K562 (cell line): ENCODE data around the gene CACNA1C. TPM values are rescaled to one million over a fixed set of nuclear protein-coding genes. Genes with fewer than 3 reads are reported as not detected.

Source experiments
- ATAC-seq: fragments of 200-7000 bp; cut with Tn5 transposase; 3 replicates; pipeline ENCODE4 v1.9.1; 2020; ENCODE audit warnings: moderate library complexity
- BruUV-seq: library from RNA; stranded (reverse); fragments of 400-500 nt; replicated peaks from 2 replicates; lab custom pipeline; 2021; lab: Mats Ljungman, UMichigan
- CTCF ChIA-PET: fragments of 300-600 bp; formaldehyde crosslinking; extraction: SDS; loops from one replicate; lab custom pipeline; 2021; ENCODE audit warnings: low intra/inter-chr PET ratio; lab: Yijun Ruan, JAX
- POLR2A ChIA-PET: fragments of 300-600, 350-650 bp; sonication (Branson Sonifier 250); formaldehyde crosslinking; extraction: SDS; loops from one replicate; lab custom pipeline; 2021; ENCODE audit warnings: antibody characterized with exemption, inconsistent platforms; lab: Yijun Ruan, JAX
- DNase-seq, 4 experiments: peaks; one replicate each; pipeline versions ENCODE4 v3.0.0 to v3.0.0-alpha.2; 2011 to 2018; ENCODE audit warnings: low spot score in 3 of 4, mixed read lengths in 3 of 4; ENCODE audit errors: extremely low read depth in 1 of 4
- FAIRE-seq: peaks from 2 replicates; lab custom pipeline; 2011; peaks lifted over from hg19 to GRCh38; lab: Jason Lieb, UNC
- H2AFZ ChIP-seq: 2 replicates; pipeline ENCODE4 v1.6.0; 2011; ENCODE audit warnings: low read depth, low read length, control low read depth, inconsistent platforms
- H3K27ac ChIP-seq: fragments of 200-600 bp; 3 replicates; pipeline ENCODE4 v1.8.0; 2011; ENCODE audit warnings: low read depth, mild to moderate bottlenecking, control low read depth, inconsistent platforms, low read length, moderate library complexity, mixed read lengths; ENCODE audit errors: extremely low read depth
- H3K27me3 ChIP-seq, 2 experiments: fragments of 300-600 bp in 1 of 2; 2 replicates in 1 of 2; 3 replicates in 1 of 2; pipeline versions ENCODE4 v1.6.0 to v1.8.0; 2011; ENCODE audit warnings: inconsistent platforms in 2 of 2, low read length in 2 of 2, mild to moderate bottlenecking in 1 of 2, mixed read lengths in 1 of 2, moderate library complexity in 1 of 2; ENCODE audit not compliant: control insufficient read depth in 2 of 2, insufficient read depth in 2 of 2
- H3K36me3 ChIP-seq: fragments of 300-600 bp; 3 replicates; pipeline ENCODE4 v1.8.0; 2011; ENCODE audit warnings: mild to moderate bottlenecking, low read length, inconsistent platforms; ENCODE audit not compliant: control insufficient read depth, insufficient read depth
- H3K4me1 ChIP-seq, 2 experiments: fragments of 200-600 bp in 1 of 2; replicated peaks in 1 of 2; 2 replicates in 1 of 2; 3 replicates in 1 of 2; pipeline versions ENCODE4 v1.5.1 to v1.8.0; 2011; ENCODE audit warnings: inconsistent platforms in 2 of 2, low read length in 2 of 2, mild to moderate bottlenecking in 1 of 2, mixed read lengths in 1 of 2, moderate library complexity in 1 of 2; ENCODE audit not compliant: control insufficient read depth in 2 of 2, insufficient read depth in 2 of 2
- H3K4me2 ChIP-seq: 2 replicates; pipeline ENCODE4 v1.6.1; 2011; ENCODE audit warnings: low read length, control low read depth, inconsistent platforms, mixed read lengths; ENCODE audit not compliant: insufficient read depth
- H3K4me3 ChIP-seq: fragments of 200-600 bp; sonication (generic), shearing (Covaris generic); 2 replicates; pipeline ENCODE4 v1.5.1; 2016; ENCODE audit warnings: control low read depth, inconsistent platforms
- H3K79me2 ChIP-seq: fragments of 200-600 bp; 3 replicates; pipeline ENCODE4 v1.8.0; 2011; ENCODE audit warnings: low read length, inconsistent platforms; ENCODE audit not compliant: control insufficient read depth, insufficient read depth
- H3K9ac ChIP-seq, 2 experiments: 2 replicates each; pipeline versions ENCODE4 v1.6.0 to v1.6.1; 2011; ENCODE audit warnings: low read depth in 2 of 2, low read length in 2 of 2, control low read depth in 1 of 2, inconsistent platforms in 1 of 2, mild to moderate bottlenecking in 1 of 2, mixed read lengths in 1 of 2; ENCODE audit not compliant: insufficient read depth in 1 of 2
- H3K9me1 ChIP-seq: one replicate; pipeline ENCODE4 v1.6.0; 2011; ENCODE audit warnings: inconsistent platforms, mild to moderate bottlenecking, low read length, moderate library complexity; ENCODE audit not compliant: control insufficient read depth, insufficient read depth
- H3K9me3 ChIP-seq: replicated peaks from 2 replicates; pipeline ENCODE4 v1.5.1; 2011; ENCODE audit warnings: low read depth, low read length, inconsistent platforms; ENCODE audit not compliant: control insufficient read depth, insufficient read depth
- H4K20me1 ChIP-seq: replicated peaks from 2 replicates; pipeline ENCODE4 v1.6.1; 2011; ENCODE audit warnings: low read length, inconsistent platforms, mixed read lengths; ENCODE audit not compliant: control insufficient read depth, insufficient read depth
- BRF1 ChIP-seq: IDR thresholded peaks from 3 replicates; pipeline ENCODE4 v1.6.1; 2011; ENCODE audit warnings: borderline replicate concordance, mild to moderate bottlenecking; ENCODE audit not compliant: insufficient read length; ENCODE audit errors: extremely low read depth
- CHD2 ChIP-seq: IDR thresholded peaks from 2 replicates; pipeline ENCODE4 v1.6.1; 2011; ENCODE audit warnings: low read depth, low read length
- EWSR1 ChIP-seq: fragments of 450-650 bp; IDR thresholded peaks from 2 replicates; pipeline ENCODE4 v1.6.1; 2018; ENCODE audit warnings: borderline replicate concordance, mild to moderate bottlenecking, low read depth, moderate library complexity; ENCODE audit not compliant: partially characterized antibody
- MLLT1 ChIP-seq, 2 experiments: fragments of 450-650 bp; IDR thresholded peaks; 2 replicates each; pipeline ENCODE4 v1.6.1; 2016
- NCOA2 ChIP-seq, 2 experiments: fragments of 450-650 bp; IDR thresholded peaks; 2 replicates each; pipeline ENCODE4 v1.6.1; 2018; ENCODE audit warnings: mild to moderate bottlenecking in 2 of 2, moderate library complexity in 1 of 2; ENCODE audit not compliant: partially characterized antibody in 2 of 2
- TCF15 ChIP-seq: fragments of 250-450 bp; sonication (Bioruptor Pico); IDR thresholded peaks from 2 replicates; pipeline ENCODE4 v1.8.0; 2022; ENCODE audit warnings: moderate library complexity, mild to moderate bottlenecking, inconsistent platforms
- ZBTB34 ChIP-seq: fragments of 250-450 bp; sonication (Bioruptor Pico); IDR thresholded peaks from 2 replicates; pipeline ENCODE4 v1.8.0; 2021; ENCODE audit warnings: mild to moderate bottlenecking, moderate library complexity
- ZBTB49 ChIP-seq: sonication (generic); formaldehyde crosslinking; IDR thresholded peaks from 2 replicates; pipeline ENCODE4 v1.8.0; 2022; ENCODE audit warnings: missing genetic modification reagents, mild to moderate bottlenecking, borderline replicate concordance
- WGBS: fragments of 100-300 bp; shearing (Covaris generic); methylation state at CpG from one replicate; pipeline ENCODE4 v1.1.6; 2016; ENCODE audit warnings: low coverage, mixed read lengths; ENCODE audit not compliant: insufficient coverage; ENCODE audit errors: missing lambda C conversion rate; 5-methylcytosine and 5-hydroxymethylcytosine counted together
- in situ Hi-C: fragments of 300-500 bp; cut with MboI; formaldehyde crosslinking; loops from 4 replicates; pipeline ENCODE4 v1.15.0; 2018; ENCODE audit warnings: inconsistent platforms, mixed read lengths
- intact Hi-C: fragments of 100-400 bp; cut with micrococcal nuclease; formaldehyde crosslinking; loops from 2 replicates; pipeline ENCODE4 v1.14.2; 2022
- polyA plus RNA-seq, 8 experiments: library from polyadenylated mRNA; depleted of rRNA in 4 of 8; stranded (reverse) in 5 of 8; unstranded in 3 of 8; fragments of >200 nt; fragmentation: Nextera tagmentation in 2 of 8; fragmentation: Illumina TruSeq in 1 of 8; extraction: Ambion mirVana in 2 of 8; extraction: Trizol in 1 of 8; gene quantifications; 2 replicates each; pipeline versions ENCODE4 v1.2.1 to v1.2.3, GENCODE V29; 2011 to 2014; ENCODE audit warnings: inconsistent platforms in 1 of 8, missing spikeins in 1 of 8
- total RNA-seq, 7 experiments: library from RNA; depleted of rRNA in 6 of 7; stranded (reverse); fragments of >200 nt in 6 of 7; fragmentation: Illumina TruSeq in 2 of 7; extraction: Trizol in 2 of 7; gene quantifications; 2 replicates each; pipeline versions ENCODE4 v1.2.1 to v1.2.3, GENCODE V29; 2011 to 2021; ENCODE audit warnings: low replicate concordance in 1 of 7

Gene CACNA1C
- total and polyA plus RNA-seq, 9 of the 15 experiments (the other 6 are each of a cell fraction or from before 2014, with no cell fraction given): not detected

- Histone ChIP-seq H2AFZ (no peak overlapping the region), H3K36me3 (no peaks in the 10 kb centered on the region), H3K9ac (no peak overlapping the region), H4K20me1 (no peaks in the 10 kb centered on the region)
- POLR2A ChIA-PET: interaction anchor here (0.7 kb wide), 1 partner anchor 9 kb away, joined by 4 read pairs; no protein-coding TSS in a partner anchor
- TF ChIP-seq NCOA2 (IDR thresholded peaks at IDR 0.05; ENCODE audit: partially characterized antibody in 2 of 2): no peak
- TF ChIP-seq MLLT1 (IDR thresholded peaks at IDR 0.05): no peak
- no peak for TF ChIP-seq ZBTB49
- no peak for TF ChIP-seq BRF1
- TF ChIP-seq EWSR1: no peak
- TF ChIP-seq ZBTB34 (CRISPR knock-in tag): no peak
- no peak for TF ChIP-seq TCF15
- TF ChIP-seq CHD2: no peak
- TF ChIP-seq, all 486 proteins: peak for 0
- Histone ChIP-seq H3K4me2 (no peak overlapping the region), H3K4me1 (no peaks in the 10 kb centered on the region), H3K4me3 (no peak overlapping the region), H3K27me3 (peaks cover 0 to 14% of the 10 kb centered on the region in 2 experiments; a peak in 2 of 5 replicates), H3K79me2 (no peaks in the 10 kb centered on the region), H3K27ac (no peak overlapping the region), H3K9me3 (no peaks in the 10 kb centered on the region), H3K9me1 (no peaks in the 10 kb centered on the region)
- ATAC-seq (no peak), DNase-seq (no peak), FAIRE-seq (no peak)
- in situ Hi-C loops (no loop called here), intact Hi-C loops (no loop called here)
- BruUV-seq: no TSS peak
- CTCF ChIA-PET: no interaction called here
- WGBS: 4% methylated on average over 3 of the region's 3 CpGs
These were observed 333.8 kb downstream of the CACNA1C start for GRCh38 chr12:2386566-2386965.
